ENCODE results near the gene HSH2D. TPM values are rescaled to one million over a fixed set of nuclear protein-coding genes. Genes with fewer than 3 reads are reported as not detected.

The HSH2D gene
- total RNA-seq, 4 donors from 2014 or later: 0.23 to 1.4 TPM; not detected in 2

GRCh38 chr19:16136185-16136999 is 7.1 kb upstream of the HSH2D start:
- DNase-seq (ENCODE audit: low spot score in 2 of 2): no peak
- H3K9me3 ChIP-seq: no peaks in the 10 kb centered on the region
- 69% methylated on average over 16 of the region's 16 CpGs for WGBS
- no peak overlapping the region for H3K27ac ChIP-seq
- H3K4me1 ChIP-seq: no peaks in the 10 kb centered on the region
- no peaks in the 10 kb centered on the region for H3K27me3 ChIP-seq
- TF ChIP-seq POLR2A (IDR thresholded peaks at IDR 0.05) (no peak), POLR2AphosphoS5 (IDR thresholded peaks at IDR 0.05) (no peak), CTCF (IDR thresholded peaks at IDR 0.05) (no peak), EP300 (IDR thresholded peaks at IDR 0.05) (no peak)
- peaks cover 31% of the 10 kb centered on the region for H3K36me3 ChIP-seq
- no peak overlapping the region for H3K4me3 ChIP-seq

- no peaks in the 10 kb centered on the region for H3K9me3 ChIP-seq
- no peak overlapping the region for H3K27ac ChIP-seq
- no peaks in the 10 kb centered on the region for H3K36me3 ChIP-seq
- no peak overlapping the region for H3K4me3 ChIP-seq
- 73% methylated on average over 12 of the region's 13 CpGs for WGBS
- H3K4me1 ChIP-seq: no peaks in the 10 kb centered on the region
- peaks cover 11% of the 10 kb centered on the region for H3K27me3 ChIP-seq
- DNase-seq (ENCODE audit: low spot score in 2 of 2): no peak
- TF ChIP-seq POLR2A (IDR thresholded peaks at IDR 0.05) (no peak), POLR2AphosphoS5 (IDR thresholded peaks at IDR 0.05) (no peak), CTCF (IDR thresholded peaks at IDR 0.05) (no peak), EP300 (IDR thresholded peaks at IDR 0.05) (no peak)
Observed at GRCh38 chr19:16139752-16140151, 3.7 kb upstream of the HSH2D start.

- 69% methylated on average over 4 of the region's 4 CpGs for WGBS
- Histone ChIP-seq H3K4me1 (no peaks in the 10 kb centered on the region), H3K9me3 (no peaks in the 10 kb centered on the region), H3K4me3 (no peak overlapping the region), H3K36me3 (no peaks in the 10 kb centered on the region), H3K27ac (no peak overlapping the region), H3K27me3 (peaks cover 11% of the 10 kb centered on the region)
- TF ChIP-seq POLR2AphosphoS5 (IDR thresholded peaks at IDR 0.05) (no peak), EP300 (IDR thresholded peaks at IDR 0.05) (no peak), POLR2A (IDR thresholded peaks at IDR 0.05) (no peak), CTCF (IDR thresholded peaks at IDR 0.05) (no peak)
- DNase-seq (ENCODE audit: low spot score in 2 of 2): no peak
Observed at GRCh38 chr19:16141043-16141442, 2.4 kb upstream of the HSH2D start.

GRCh38 chr19:16142032-16142580 is 1.4 kb upstream of the HSH2D start:
- WGBS: 87% methylated on average over 9 of the region's 9 CpGs
- Histone ChIP-seq H3K27me3 (peaks cover 11% of the 10 kb centered on the region), H3K9me3 (no peaks in the 10 kb centered on the region), H3K4me1 (no peaks in the 10 kb centered on the region), H3K36me3 (no peaks in the 10 kb centered on the region), H3K27ac (no peak overlapping the region), H3K4me3 (no peak overlapping the region)
- no peak for TF ChIP-seq CTCF (IDR thresholded peaks at IDR 0.05)
- no peak for TF ChIP-seq POLR2A (IDR thresholded peaks at IDR 0.05)
- TF ChIP-seq POLR2AphosphoS5 (IDR thresholded peaks at IDR 0.05): no peak
- TF ChIP-seq EP300 (IDR thresholded peaks at IDR 0.05): no peak
- no peak for DNase-seq (ENCODE audit: low spot score in 2 of 2)

GRCh38 chr19:16144216-16144581 is 714 bp downstream of the HSH2D start:
- Histone ChIP-seq H3K4me3 (no peak overlapping the region), H3K4me1 (no peaks in the 10 kb centered on the region), H3K27ac (no peak overlapping the region), H3K9me3 (no peaks in the 10 kb centered on the region), H3K36me3 (no peaks in the 10 kb centered on the region), H3K27me3 (peaks cover 11% of the 10 kb centered on the region)
- 64% methylated on average over 1 of the region's 1 CpG for WGBS
- no peak for DNase-seq (ENCODE audit: low spot score in 2 of 2)
- TF ChIP-seq POLR2AphosphoS5 (IDR thresholded peaks at IDR 0.05): no peak
- TF ChIP-seq EP300 (IDR thresholded peaks at IDR 0.05): no peak
- TF ChIP-seq CTCF (IDR thresholded peaks at IDR 0.05): no peak
- TF ChIP-seq POLR2A (IDR thresholded peaks at IDR 0.05): no peak

All from suprapubic skin (tissue), 4 donors.